ENCODE results near the gene MRGPRG.

Gene MRGPRG

DNA sequence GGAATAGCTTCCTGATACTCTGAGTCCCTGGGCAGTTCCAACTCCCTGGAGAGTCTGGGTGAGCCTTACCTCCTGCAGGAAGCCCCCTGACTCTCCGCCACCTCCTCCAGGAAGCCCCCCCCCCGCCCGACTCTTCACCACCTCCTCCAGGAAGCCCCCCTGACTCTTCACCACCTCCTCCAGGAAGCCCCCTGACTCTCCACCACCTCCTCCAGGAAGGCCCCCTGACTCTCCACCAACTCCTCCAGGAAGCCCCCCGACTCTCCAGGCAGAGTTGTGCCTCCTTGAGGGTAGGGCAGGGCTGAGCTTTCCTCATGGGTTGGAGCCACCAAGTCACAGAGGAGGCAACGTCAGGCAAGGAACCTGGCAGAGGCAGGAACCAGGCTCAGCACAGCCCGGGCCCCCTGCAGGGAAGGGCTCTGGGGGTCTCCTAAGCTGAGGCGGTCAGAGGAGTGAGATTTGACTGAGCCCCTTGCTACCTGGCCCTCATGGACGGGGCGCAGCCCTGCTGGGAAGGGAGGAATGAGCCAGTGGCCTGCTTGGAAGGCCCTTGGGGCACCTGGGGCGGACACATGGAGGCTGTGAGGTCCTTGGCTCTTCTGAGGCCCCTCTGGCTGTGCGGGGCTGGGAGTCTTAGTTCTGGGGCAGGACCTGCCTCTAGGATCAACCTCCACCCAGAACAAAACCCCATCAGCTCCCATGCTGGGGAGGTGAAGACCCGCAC lies 18.1 kb downstream of the MRGPRG start:
- H3K9ac ChIP-seq (ENCODE audit: insufficient read length) = no peak overlapping the region
- H3K9me3 ChIP-seq (ENCODE audit: low read depth, low read length) = no peaks in the 10 kb centered on the region
- no peak overlapping the region for H3K27ac ChIP-seq
- H3K36me3 ChIP-seq (ENCODE audit: insufficient read depth, low read length) = no peaks in the 10 kb centered on the region
- H3K4me3 ChIP-seq = no peak overlapping the region
- DNase-seq (ENCODE audit: low read depth, low spot score) = no peak
- no peak for TF ChIP-seq POLR2AphosphoS5 (IDR thresholded peaks at IDR 0.05; ENCODE audit: borderline replicate concordance, low read depth, low read length)
- no peak for TF ChIP-seq EZH2 (IDR thresholded peaks at IDR 0.05)
- no peak for TF ChIP-seq FOXP2 (optimal IDR thresholded peaks at IDR 0.05; ENCODE audit: control extremely low read depth, extremely low read length, insufficient read depth)

DNA sequence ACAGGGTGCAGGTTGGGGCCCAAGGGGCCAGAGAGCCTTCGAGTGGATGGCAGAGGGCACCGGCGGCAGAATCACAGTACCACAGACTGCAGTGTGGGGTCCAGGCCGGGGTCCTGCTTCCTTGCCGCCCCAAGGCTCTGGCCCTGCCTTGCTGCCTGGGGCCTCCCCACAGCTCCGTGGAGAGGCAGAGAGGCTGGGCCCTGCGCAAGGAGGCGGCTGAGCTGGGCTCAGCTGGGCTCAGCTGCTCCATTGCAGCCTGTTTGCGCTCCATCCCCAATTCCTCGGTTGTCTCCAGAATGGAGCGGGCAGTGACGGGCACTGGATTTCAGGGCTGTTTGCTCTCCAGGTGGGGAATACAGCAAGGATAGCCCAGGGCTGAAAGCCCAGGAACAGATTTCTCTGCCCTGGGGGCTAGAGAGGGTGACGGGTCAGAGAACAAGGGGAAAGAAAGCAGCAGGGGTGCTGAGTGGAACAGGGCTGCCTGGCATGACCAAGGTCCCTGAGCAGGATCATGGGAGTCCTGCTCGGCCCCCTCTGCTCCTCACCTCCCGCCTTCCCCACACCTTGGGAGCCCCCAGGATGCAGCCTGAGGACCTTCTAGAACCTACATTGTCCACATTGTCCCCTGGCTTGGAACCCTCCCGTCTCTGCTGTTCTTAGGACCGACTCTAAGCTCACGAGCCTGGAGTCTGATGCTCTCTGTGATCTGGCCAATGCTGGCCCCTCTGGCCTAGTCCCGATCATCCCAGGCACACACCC lies 18.9 kb downstream of the MRGPRG start:
- no peaks in the 10 kb centered on the region for H3K9me3 ChIP-seq (ENCODE audit: low read depth, low read length)
- no peak for TF ChIP-seq POLR2AphosphoS5 (IDR thresholded peaks at IDR 0.05; ENCODE audit: borderline replicate concordance, low read depth, low read length)
- TF ChIP-seq EZH2 (IDR thresholded peaks at IDR 0.05) = no peak
- TF ChIP-seq FOXP2 (optimal IDR thresholded peaks at IDR 0.05; ENCODE audit: control extremely low read depth, extremely low read length, insufficient read depth) = no peak
- no peak overlapping the region for H3K4me3 ChIP-seq

DNA sequence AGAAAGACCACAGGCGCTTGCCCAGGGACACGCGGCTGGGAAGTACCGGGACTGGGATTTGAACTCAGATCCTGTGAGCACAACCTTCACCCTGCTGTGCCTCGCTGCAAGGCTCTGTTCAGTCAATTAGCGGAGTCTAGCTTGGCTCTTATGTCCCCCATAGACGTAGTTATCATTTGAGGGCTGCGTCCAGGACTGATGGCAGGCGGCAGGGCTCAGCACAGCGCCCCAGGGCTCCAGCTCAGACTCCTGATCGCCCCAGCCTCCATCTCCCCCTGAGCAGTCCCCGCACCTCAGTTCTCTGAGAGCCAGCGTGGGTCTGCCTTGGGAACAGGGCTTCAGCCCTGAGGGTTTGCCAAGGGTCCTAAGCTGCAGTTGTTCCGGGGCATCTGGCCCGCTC lies 19.8 kb downstream of the MRGPRG start:
- Histone ChIP-seq H3K36me3 (ENCODE audit: insufficient read depth, low read length) (no peaks in the 10 kb centered on the region), H3K9me3 (ENCODE audit: low read depth, low read length) (no peaks in the 10 kb centered on the region), H3K27ac (no peak overlapping the region), H3K4me3 (no peak overlapping the region), H3K9ac (ENCODE audit: insufficient read length) (no peak overlapping the region)
- no peak for DNase-seq (ENCODE audit: low read depth, low spot score)
- TF ChIP-seq EZH2 (IDR thresholded peaks at IDR 0.05) (no peak), FOXP2 (optimal IDR thresholded peaks at IDR 0.05; ENCODE audit: control extremely low read depth, extremely low read length, insufficient read depth) (no peak), POLR2AphosphoS5 (IDR thresholded peaks at IDR 0.05; ENCODE audit: borderline replicate concordance, low read depth, low read length) (no peak)

More for the DNA sequence above, 18.9 kb downstream of the MRGPRG start:
- Histone ChIP-seq H3K9ac (ENCODE audit: insufficient read length) (no peak overlapping the region), H3K36me3 (ENCODE audit: insufficient read depth, low read length) (no peaks in the 10 kb centered on the region), H3K27ac (no peak overlapping the region)
- DNase-seq (ENCODE audit: low read depth, low spot score) = no peak

DNA sequence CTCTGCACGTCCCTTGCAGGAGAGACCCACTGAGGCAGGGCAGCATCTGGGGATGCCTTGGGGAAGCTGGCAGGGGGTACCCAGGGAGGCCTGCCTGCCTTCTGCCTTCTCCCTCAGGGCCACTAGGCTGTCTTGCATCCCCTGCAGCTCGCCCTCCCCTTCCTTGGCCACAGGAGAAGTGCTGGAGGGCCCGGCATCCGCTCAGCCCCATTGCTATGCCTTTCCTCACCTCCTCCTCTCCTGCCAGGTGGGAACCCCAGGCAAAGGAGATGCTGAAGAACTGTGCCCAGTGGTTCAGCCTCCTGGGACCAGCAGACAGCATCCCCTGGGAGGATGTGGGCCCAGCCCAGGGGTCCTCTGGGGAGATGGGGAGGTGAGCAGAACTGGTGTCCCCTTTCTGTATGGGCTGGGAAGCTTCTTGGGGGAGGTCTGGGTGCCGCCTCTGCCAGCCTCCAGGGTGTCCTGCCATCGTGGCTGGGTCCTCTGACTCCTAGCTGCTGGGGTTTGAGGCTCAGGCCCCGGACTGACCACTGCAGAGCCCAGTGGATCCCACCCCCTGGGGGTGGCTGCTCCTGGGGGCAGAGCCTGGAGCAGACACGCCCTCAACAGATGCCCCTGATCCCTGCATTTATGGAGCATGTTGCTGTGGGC lies 20.6 kb downstream of the MRGPRG start:
- TF ChIP-seq FOXP2 (optimal IDR thresholded peaks at IDR 0.05; ENCODE audit: control extremely low read depth, extremely low read length, insufficient read depth) = no peak
- H3K36me3 ChIP-seq (ENCODE audit: insufficient read depth, low read length) = no peaks in the 10 kb centered on the region
- no peak overlapping the region for H3K9ac ChIP-seq (ENCODE audit: insufficient read length)
- no peak for DNase-seq (ENCODE audit: low read depth, low spot score)
- no peak overlapping the region for H3K4me3 ChIP-seq
- no peaks in the 10 kb centered on the region for H3K9me3 ChIP-seq (ENCODE audit: low read depth, low read length)
- H3K27ac ChIP-seq = no peak overlapping the region

DNA sequence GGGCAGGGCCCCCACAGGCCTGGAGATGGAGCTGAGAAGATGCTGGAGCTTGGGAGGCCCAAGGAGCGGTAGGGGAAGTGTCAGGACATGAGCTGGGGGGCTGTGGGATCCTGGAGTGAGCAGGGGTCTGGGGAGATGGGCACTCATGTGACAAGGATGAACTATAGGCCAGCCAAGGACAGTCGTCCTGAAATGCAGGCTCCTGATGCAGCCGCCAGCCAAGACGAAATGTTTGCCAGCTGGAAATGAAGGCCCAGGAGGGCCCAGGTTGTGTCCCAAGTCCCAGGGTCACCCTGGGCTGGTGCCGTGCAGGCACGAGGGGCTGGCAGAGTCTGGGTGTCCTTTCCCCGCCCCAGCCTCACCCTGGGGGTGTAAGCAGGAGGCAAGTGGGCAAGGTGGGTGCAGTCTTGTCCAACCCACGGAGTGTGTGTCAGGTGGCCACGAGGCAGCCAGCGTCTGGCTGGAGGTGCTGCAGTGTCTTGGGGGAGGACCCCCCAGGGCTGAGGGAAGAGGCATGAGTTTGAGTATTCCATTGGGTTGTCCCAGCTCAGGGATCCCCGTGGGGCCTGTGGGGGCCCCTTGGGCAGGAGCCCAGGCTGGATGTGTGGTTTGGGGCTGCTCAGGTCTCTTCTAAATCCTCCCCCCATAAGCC lies 21.4 kb downstream of the MRGPRG start:
- H3K27ac ChIP-seq = no peak overlapping the region
- H3K4me3 ChIP-seq = no peak overlapping the region

DNA sequence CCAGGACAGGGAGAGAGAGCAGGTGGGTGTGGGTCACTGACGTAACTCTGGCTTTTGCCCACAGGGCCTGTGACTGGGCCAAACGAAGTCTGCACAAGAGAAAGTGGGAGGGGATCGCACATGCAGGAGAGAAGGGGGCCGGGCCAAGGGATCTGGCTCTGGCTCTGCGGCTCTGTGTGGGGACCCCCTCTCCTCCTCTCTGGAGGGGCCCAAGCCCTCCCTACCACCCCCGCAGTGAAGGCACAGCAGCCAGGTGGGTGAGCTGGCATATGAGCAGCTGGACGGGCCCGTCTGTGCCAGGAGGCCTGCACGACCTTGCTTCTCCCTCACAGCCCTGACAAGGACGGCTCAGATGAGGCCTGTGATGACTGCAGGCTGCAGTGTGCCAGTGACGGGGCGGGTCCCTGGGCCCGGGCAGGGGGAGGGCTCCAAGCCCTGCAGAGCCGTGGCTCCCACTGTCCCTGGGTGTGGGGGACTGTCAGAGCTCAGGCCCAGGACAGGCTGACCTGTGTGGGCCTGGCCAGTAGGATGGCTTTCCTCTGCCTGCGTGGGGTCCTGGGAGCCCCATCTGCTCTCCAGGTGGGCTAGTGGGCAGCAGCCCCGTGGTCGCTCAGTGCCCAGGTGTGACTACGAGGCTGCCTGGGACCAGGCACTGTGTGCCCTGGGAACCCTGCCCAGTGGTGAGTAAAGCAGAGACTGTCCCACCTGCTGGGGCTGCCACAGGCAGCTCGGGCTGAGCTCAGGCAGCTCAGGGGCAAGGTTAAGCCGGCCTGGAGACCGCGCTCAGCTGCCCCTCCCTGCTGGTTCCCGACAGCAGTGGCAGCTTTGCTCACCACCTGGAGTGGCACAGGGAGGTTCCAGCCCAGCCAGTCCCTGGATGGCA lies 22.2 kb downstream of the MRGPRG start:
- H3K27ac ChIP-seq = no peak overlapping the region
- TF ChIP-seq EZH2 (IDR thresholded peaks at IDR 0.05) (no peak), FOXP2 (optimal IDR thresholded peaks at IDR 0.05; ENCODE audit: control extremely low read depth, extremely low read length, insufficient read depth) (no peak), POLR2AphosphoS5 (IDR thresholded peaks at IDR 0.05; ENCODE audit: borderline replicate concordance, low read depth, low read length) (no peak)
- no peaks in the 10 kb centered on the region for H3K9me3 ChIP-seq (ENCODE audit: low read depth, low read length)
- no peaks in the 10 kb centered on the region for H3K36me3 ChIP-seq (ENCODE audit: insufficient read depth, low read length)
- H3K4me3 ChIP-seq = no peak overlapping the region
- no peak overlapping the region for H3K9ac ChIP-seq (ENCODE audit: insufficient read length)
- no peak for DNase-seq (ENCODE audit: low read depth, low spot score)

More for the DNA sequence above, 21.4 kb downstream of the MRGPRG start:
- H3K36me3 ChIP-seq (ENCODE audit: insufficient read depth, low read length) = no peaks in the 10 kb centered on the region
- no peak for DNase-seq (ENCODE audit: low read depth, low spot score)
- H3K9me3 ChIP-seq (ENCODE audit: low read depth, low read length) = no peaks in the 10 kb centered on the region
- H3K9ac ChIP-seq (ENCODE audit: insufficient read length) = no peak overlapping the region
- TF ChIP-seq EZH2 (IDR thresholded peaks at IDR 0.05) = no peak
- no peak for TF ChIP-seq POLR2AphosphoS5 (IDR thresholded peaks at IDR 0.05; ENCODE audit: borderline replicate concordance, low read depth, low read length)
- TF ChIP-seq FOXP2 (optimal IDR thresholded peaks at IDR 0.05; ENCODE audit: control extremely low read depth, extremely low read length, insufficient read depth) = no peak

DNA sequence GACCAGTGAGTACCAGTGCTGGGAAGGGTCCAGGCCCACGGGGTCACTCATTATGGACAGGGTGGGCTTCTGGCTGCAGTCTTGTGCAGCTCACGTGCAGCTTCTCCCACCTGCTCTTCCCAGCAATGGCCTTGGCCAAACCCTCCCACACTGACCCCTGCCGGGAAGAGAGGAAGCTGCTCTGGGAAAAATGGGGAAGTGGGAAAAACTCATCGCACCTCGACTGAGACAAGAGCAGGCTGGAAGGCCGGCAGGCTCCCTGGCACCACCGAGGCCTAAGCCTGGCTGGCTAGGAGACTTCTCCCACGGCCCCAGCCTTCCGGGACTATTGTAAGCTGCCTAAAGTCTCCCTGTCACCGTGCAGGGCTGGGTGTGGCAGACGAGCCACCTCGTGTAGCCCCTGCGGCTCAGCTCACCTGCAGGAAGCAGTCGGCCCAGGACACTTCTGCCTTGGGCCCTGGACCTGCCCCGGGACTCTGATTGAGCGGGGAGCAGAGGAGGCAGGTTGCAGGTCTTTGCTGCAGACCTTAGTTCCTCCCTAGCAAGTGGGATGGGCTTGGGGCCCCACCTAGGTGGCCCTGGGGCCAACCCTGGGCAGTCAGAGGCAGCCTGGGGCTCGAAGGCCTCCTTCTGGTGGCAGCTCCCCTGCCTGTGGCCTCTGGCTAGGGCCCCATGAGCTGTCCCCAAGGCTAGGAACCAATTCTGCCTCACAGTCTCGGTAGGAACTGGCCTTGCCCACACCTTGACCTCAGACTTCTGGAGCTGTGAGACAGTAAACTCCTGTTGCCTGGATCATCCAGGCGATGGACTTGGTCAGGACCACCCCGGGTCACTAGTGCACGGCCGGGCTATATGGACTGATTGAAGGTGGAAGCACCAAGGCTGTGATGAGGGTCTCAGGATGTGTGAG lies 23.1 kb downstream of the MRGPRG start:
- Histone ChIP-seq H3K9ac (ENCODE audit: insufficient read length) (no peak overlapping the region), H3K36me3 (ENCODE audit: insufficient read depth, low read length) (no peaks in the 10 kb centered on the region), H3K4me3 (no peak overlapping the region), H3K9me3 (ENCODE audit: low read depth, low read length) (no peaks in the 10 kb centered on the region), H3K27ac (no peak overlapping the region)
- no peak for DNase-seq (ENCODE audit: low read depth, low spot score)
- no peak for TF ChIP-seq FOXP2 (optimal IDR thresholded peaks at IDR 0.05; ENCODE audit: control extremely low read depth, extremely low read length, insufficient read depth)
- TF ChIP-seq POLR2AphosphoS5 (IDR thresholded peaks at IDR 0.05; ENCODE audit: borderline replicate concordance, low read depth, low read length) = no peak
- no peak for TF ChIP-seq EZH2 (IDR thresholded peaks at IDR 0.05)

Data from SK-N-MC (cell line).